NB4 (cell line): ENCODE measurements around the gene ANXA6.

Experiments
- DNase-seq: peaks from one replicate; pipeline ENCODE4 v3.0.0; 2010; ENCODE audit warnings: low read depth
- H3K4me3 ChIP-seq: one replicate; pipeline ENCODE4 v1.5.1; 2011; ENCODE audit warnings: mild to moderate bottlenecking, low read depth, low read length, moderate library complexity
- CTCF ChIP-seq: IDR thresholded peaks from one replicate; pipeline ENCODE4 v1.5.1; 2012; ENCODE audit warnings: low read depth, low read length
- MAX ChIP-seq: IDR thresholded peaks from 2 replicates; pipeline ENCODE4 v1.6.1; 2011; ENCODE audit warnings: low read depth, low read length
- MYC ChIP-seq: IDR thresholded peaks from 2 replicates; pipeline ENCODE4 v1.6.1; 2011; ENCODE audit warnings: low read depth, low read length
- POLR2A ChIP-seq: IDR thresholded peaks from 2 replicates; pipeline ENCODE4 v1.6.1; 2011; ENCODE audit warnings: mild to moderate bottlenecking; ENCODE audit not compliant: insufficient read length; ENCODE audit errors: extremely low read depth

Gene ANXA6

GRCh38 chr5:151140686-151141459 is 16.7 kb downstream of the ANXA6 start:
- TF ChIP-seq MYC (no peak), CTCF (no peak), MAX (no peak), POLR2A (no peak)
- DNase-seq = no peak
- no peak overlapping the region for H3K4me3 ChIP-seq

GRCh38 chr5:151139646-151140045 is 17.9 kb downstream of the ANXA6 start:
- no peak overlapping the region for H3K4me3 ChIP-seq
- DNase-seq = no peak
- TF ChIP-seq MAX (no peak), CTCF (no peak), POLR2A (no peak), MYC (no peak)

- TF ChIP-seq POLR2A (no peak), CTCF (no peak), MYC (no peak), MAX (no peak)
- H3K4me3 ChIP-seq = no peak overlapping the region
- DNase-seq = no peak
Measured at GRCh38 chr5:151139015-151139414, 18.6 kb downstream of the ANXA6 start.

GRCh38 chr5:151138114-151138513 is 19.5 kb downstream of the ANXA6 start:
- H3K4me3 ChIP-seq = no peak overlapping the region
- no peak for TF ChIP-seq MAX
- no peak for TF ChIP-seq MYC
- TF ChIP-seq POLR2A = no peak
- no peak for TF ChIP-seq CTCF
- DNase-seq = no peak

GRCh38 chr5:151137067-151137825 is 20.3 kb downstream of the ANXA6 start:
- DNase-seq = no peak
- no peak overlapping the region for H3K4me3 ChIP-seq
- TF ChIP-seq MAX (no peak), CTCF (no peak), POLR2A (no peak), MYC (no peak)
